LoVo (cell line): ENCODE results near the gene MYO1H.

ENCODE experiments used
- DNase-seq: peaks from one replicate; pipeline ENCODE4 v3.0.0-alpha.2; 2016; ENCODE audit warnings: low spot score

MYO1H gene

DNA sequence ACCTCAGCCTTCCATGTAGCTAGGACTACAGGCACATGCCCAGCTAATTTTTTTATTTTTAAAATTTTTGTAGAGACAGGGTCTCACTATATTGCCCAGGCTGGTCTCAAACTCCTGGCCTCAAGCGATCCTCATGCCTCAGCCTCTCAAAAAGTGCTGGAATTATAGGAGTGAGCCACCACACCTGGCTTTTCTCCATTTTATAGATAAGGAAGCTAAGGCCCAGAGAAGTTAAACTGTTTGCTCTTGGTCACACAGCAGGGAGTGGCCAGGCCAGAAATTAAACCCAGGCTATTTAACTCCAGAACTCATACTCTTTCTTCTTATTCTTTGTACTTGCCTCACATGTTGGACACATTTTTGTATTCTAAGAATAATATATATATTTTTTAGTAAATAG is 146.2 kb downstream of the MYO1H start:
- no peak for DNase-seq

DNA sequence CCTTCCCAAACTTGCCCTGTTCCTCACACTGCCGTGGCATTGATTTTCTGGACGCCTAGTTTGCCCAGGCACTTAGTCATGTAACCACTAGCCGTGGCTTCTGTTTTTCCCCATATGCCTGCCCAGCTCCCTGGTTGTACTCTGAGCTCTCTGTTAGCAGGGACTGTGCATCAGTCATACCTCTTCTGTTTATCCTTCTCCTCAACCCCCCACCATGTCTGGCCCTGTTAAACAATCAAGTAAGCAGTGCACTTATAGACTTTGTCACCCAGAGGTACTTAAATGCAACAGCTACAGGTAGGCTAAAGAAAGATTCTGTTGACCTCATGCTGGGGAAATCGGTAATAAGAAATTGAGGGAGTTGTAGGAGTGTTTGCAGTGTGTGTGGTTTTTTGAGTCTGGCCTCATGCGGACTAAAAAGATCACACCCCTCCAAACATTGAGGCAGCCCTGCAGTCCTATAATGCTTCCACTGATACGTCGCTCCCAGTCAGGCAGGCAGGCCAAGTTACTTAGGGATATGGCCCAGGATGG is 146.7 kb downstream of the MYO1H start:
- DNase-seq, result no peak

DNA sequence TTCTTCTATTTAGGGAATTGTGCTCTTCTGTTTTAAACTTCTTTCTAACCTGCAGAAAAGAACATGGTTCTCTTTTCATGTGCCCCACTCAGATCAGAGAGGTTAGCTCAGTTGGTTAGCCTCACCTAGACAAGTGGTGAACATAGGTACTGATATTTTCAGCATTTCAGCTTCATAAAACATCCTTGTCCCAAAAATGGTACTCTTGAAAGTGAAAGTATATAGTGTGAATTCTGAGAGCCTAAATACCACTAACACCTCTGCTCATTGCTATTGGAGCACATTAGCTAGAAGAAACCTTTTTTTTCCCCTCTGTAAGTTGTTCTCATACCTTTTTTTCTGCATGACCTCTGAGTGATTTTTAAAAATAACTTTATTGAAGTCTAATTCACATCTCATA is 147.3 kb downstream of the MYO1H start:
- DNase-seq, result no peak

DNA sequence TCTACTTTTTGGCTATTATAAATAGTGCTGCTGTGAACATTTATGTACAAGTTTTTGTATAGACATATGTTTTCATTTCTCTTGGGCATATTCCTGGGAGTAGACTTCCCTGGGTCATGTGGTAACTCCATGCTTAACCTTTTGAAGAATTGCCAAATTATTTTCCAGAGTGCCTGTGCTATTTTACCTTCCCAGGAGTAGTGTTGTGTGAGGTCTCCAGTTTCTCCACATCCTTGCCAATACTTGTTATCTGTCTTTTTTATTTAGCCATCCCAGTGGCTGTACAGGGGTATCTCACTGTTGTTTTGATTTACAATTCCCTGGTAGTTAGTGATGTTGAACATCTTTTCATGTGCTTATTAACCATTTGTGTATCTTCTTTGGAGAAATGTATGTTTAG is 148.6 kb downstream of the MYO1H start:
- DNase-seq, result no peak

DNA sequence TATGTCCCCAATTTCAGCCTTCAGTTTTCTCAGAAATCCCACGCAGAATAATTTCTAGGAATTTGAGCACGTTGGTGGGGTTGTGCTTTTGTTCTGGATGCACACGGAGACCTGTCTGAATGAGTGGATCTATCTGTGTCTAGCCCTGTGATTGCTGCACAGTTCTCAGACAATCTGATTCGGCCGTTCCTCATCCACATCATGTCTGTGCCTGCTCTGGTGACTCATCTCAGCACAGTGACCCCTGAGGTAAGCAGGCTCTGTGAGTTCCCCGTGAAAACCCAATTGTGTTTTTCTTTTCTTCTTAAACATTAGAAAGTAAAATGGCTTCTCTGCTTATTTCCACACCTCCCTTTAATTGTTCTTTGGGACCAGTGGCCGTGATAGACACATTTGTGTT is 150.0 kb downstream of the MYO1H start:
- no peak for DNase-seq
